Measurements from ENCODE around the gene JUND. TPM values are rescaled to one million over a fixed set of nuclear protein-coding genes. Genes with fewer than 3 reads are reported as not detected.

The JUND gene
- total and polyA plus RNA-seq, 2 donors from 2014 or later: 117 to 181 TPM

DNA sequence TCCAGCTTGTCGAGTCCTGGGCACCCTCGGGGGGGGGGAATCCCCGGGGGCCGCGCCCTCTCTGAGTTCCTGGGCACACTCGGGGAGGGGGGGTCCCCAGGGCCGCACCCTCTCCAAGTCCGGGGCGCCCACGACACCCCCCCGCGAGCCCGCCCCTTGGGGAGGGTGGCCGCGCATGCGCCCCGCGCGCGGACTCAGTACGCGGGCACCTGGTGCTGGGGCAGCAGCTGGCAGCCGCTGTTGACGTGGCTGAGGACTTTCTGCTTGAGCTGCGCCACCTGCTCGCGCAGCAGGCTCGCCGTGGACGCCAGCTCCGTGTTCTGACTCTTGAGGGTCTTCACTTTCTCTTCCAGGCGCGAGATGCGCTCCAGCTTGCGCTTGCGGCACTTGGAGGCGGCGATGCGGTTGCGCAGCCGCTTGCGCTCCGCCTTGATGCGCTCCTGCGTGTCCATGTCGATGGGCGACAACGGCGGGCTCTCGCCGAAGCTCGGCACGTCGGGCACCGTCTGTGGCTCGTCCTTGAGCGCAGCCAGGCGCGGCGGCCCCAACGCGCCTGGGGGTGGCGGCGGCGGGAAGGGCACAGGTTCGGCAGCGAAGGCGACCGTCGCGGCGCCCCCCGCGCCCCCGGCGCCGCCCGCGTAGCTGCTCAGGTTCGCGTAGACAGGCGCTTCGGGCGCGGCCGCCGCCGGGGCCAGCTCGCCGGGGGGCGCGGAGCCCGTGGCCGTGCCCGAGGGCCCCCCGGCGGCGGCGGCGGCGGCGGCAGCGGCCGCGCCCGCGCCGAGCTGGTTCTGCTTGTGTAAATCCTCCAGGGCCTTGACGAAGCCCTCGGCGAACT is 958 bp downstream of the JUND start:
- intact Hi-C loops (cut with DNase I): no loop called here

DNA sequence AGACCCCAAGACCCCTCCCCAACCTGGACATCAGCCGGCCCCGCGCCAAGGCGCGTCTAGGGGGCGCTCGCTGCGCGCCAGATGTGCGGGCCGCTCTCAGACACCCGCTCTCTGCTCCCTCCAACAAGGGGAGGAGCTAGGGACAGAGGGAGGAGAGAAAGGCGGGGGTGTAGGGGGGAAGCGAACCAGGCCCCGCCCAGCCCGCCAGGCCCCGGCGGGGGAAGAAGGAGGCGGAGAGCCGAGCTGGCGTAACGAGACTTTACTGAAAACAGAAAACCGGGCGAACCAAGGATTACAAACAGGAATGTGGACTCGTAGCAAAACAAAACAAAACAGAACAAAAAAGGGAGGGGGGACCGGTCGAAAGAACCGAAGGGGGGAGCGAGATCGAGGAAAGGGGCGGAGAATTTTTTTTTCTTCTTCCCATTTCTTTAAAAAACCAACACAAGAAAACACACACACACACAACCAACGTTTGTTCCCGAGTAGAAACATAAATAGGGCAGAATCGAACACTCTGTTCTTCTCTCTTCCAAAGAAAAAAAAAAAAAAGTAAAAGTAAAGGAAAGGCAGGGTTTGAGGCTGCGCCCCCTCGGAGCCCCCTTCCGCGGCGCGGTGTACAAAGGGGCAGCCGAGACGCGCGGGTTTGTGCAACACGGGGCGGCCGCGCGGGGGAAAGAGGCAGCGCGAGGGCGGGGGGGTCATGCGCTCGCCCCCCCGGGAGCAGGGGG is 1.7 kb downstream of the JUND start:
- H3K4me3 ChIP-seq (ENCODE audit: low read length in 3 of 3): peak overlapping the region; percentile 76 to 99 (median 95)
- H3K4me1 ChIP-seq (ENCODE audit: control insufficient read depth in 2 of 3, insufficient read depth in 2 of 3, low read depth in 1 of 3, low read length in 3 of 3): peaks cover 0 to 39% (median 22%) of the 10 kb centered on the region in 3 donors
- peak overlapping the region; percentile 80 to 100 (median 100) for H3K9ac ChIP-seq (ENCODE audit: low read length in 3 of 3)
- peaks cover 7 to 15% (median 8%) of the 10 kb centered on the region in 3 donors for H3K36me3 ChIP-seq (ENCODE audit: control insufficient read depth in 2 of 3, insufficient read depth in 3 of 3, low read length in 3 of 3)
- H3K27ac ChIP-seq (ENCODE audit: low read depth in 2 of 2, low read length in 2 of 2): peak overlapping the region; percentile 100
- DNase-seq: peak; percentile 96 to 99 (median 97)
- intact Hi-C loops (cut with DNase I): loop anchor here (10.0 kb wide), 1 partner anchor 125 kb away; no protein-coding TSS in a partner anchor
- TF ChIP-seq CTCF (IDR thresholded peaks at IDR 0.05; ENCODE audit: borderline replicate concordance, extremely low read depth, insufficient read depth): peak; percentile 79
- no peaks in the 10 kb centered on the region for H3K9me3 ChIP-seq (ENCODE audit: control insufficient read depth in 2 of 3, insufficient read depth in 1 of 3, low read length in 3 of 3)
- no peaks in the 10 kb centered on the region for H3K27me3 ChIP-seq (ENCODE audit: control insufficient read depth, insufficient read depth, low read length)
- peak; percentile 15 for FAIRE-seq

More for the DNA sequence above, 958 bp downstream of the JUND start:
- peak; percentile 74 to 95 (median 85) for DNase-seq
- Histone ChIP-seq H3K9ac (ENCODE audit: low read length in 3 of 3) (peak overlapping the region; percentile 95 to 100 (median 100)), H3K4me1 (ENCODE audit: control insufficient read depth in 2 of 3, insufficient read depth in 2 of 3, low read depth in 1 of 3, low read length in 3 of 3) (peaks cover 0 to 31% (median 16%) of the 10 kb centered on the region in 3 donors), H3K27ac (ENCODE audit: low read depth in 2 of 2, low read length in 2 of 2) (peak overlapping the region; percentile 100), H3K9me3 (ENCODE audit: control insufficient read depth in 2 of 3, insufficient read depth in 1 of 3, low read length in 3 of 3) (no peaks in the 10 kb centered on the region), H3K4me3 (ENCODE audit: low read length in 3 of 3) (peak overlapping the region; percentile 95 to 99 (median 99)), H3K36me3 (ENCODE audit: control insufficient read depth in 2 of 3, insufficient read depth in 3 of 3, low read length in 3 of 3) (peaks cover 7 to 15% (median 8%) of the 10 kb centered on the region in 3 donors), H3K27me3 (ENCODE audit: control insufficient read depth, insufficient read depth, low read length) (no peaks in the 10 kb centered on the region)
- no peak for FAIRE-seq
- TF ChIP-seq CTCF (IDR thresholded peaks at IDR 0.05; ENCODE audit: borderline replicate concordance, extremely low read depth, insufficient read depth): no peak

- Histone ChIP-seq H3K36me3 (ENCODE audit: control insufficient read depth in 2 of 3, insufficient read depth in 3 of 3, low read length in 3 of 3) (peaks cover 7 to 15% (median 8%) of the 10 kb centered on the region in 3 donors), H3K9ac (ENCODE audit: low read length in 3 of 3) (peak overlapping the region; percentile 12 to 100 (median 83)), H3K9me3 (ENCODE audit: control insufficient read depth in 2 of 3, insufficient read depth in 1 of 3, low read length in 3 of 3) (no peaks in the 10 kb centered on the region), H3K27me3 (ENCODE audit: control insufficient read depth, insufficient read depth, low read length) (no peaks in the 10 kb centered on the region), H3K4me1 (ENCODE audit: control insufficient read depth in 2 of 3, insufficient read depth in 2 of 3, low read depth in 1 of 3, low read length in 3 of 3) (peaks cover 0 to 43% (median 27%) of the 10 kb centered on the region in 3 donors), H3K4me3 (ENCODE audit: low read length in 3 of 3) (peak overlapping the region; percentile 67 to 99 (median 95)), H3K27ac (ENCODE audit: low read depth in 2 of 2, low read length in 2 of 2) (peak overlapping the region; percentile 100)
- no peak for DNase-seq
- TF ChIP-seq CTCF (IDR thresholded peaks at IDR 0.05; ENCODE audit: borderline replicate concordance, extremely low read depth, insufficient read depth): no peak
- FAIRE-seq: no peak
- intact Hi-C loops (cut with DNase I): loop anchor here (10.0 kb wide), 1 partner anchor 126 kb away; no protein-coding TSS in a partner anchor
These were observed 2.2 kb downstream of the JUND start for GRCh38 chr19:18279266-18279515.
